ENCODE measurements around the gene SDK2. TPM values are rescaled to one million over a fixed set of nuclear protein-coding genes. Genes with fewer than 3 reads are reported as not detected.

SDK2 gene
- total and polyA plus RNA-seq, 2 of the 8 experiments (the other 6 are each of a cell fraction or from before 2014, with no cell fraction given), result 3.9 to 4.1 TPM

DNA sequence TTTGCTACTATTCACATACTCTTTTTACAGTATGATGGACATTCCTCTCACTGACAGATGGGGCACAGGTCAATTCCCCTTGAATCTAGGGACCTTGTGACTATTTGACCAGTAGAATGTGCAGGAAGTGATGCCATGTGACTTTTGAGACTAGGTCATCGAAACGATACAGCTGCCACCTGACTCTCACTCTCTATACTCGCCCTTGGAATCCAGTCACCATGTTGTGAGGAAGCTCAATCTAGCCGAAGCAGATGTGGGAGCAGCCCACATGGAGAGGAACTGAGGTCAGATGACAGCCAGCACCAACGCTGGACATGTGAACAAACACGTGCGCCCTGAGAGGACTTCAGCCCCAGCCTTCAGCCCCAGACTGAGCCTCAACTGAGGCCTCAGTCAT is 184.3 kb downstream of the SDK2 start:
- H4K5ac ChIP-seq (ENCODE audit: insufficient read length, low read depth, low read length), result no peak overlapping the region
- H3K4me3 ChIP-seq (ENCODE audit: extremely low read depth in 1 of 4, insufficient read depth in 2 of 4, low read depth in 3 of 4, low read length in 4 of 4), result no peak overlapping the region
- H2BK20ac ChIP-seq (ENCODE audit: low read length), result no peak overlapping the region
- H2BK12ac ChIP-seq (ENCODE audit: low read depth, low read length), result no peak overlapping the region
- no peaks in the 10 kb centered on the region for H3K79me2 ChIP-seq (ENCODE audit: control insufficient read depth in 1 of 2, insufficient read depth in 2 of 2, low read length in 2 of 2)
- H3K79me1 ChIP-seq (ENCODE audit: low read depth, low read length), result no peaks in the 10 kb centered on the region
- H4K20me1 ChIP-seq (replicated peaks in 1 of 2; ENCODE audit: control insufficient read depth in 1 of 2, insufficient read depth in 2 of 2, low read length in 2 of 2), result peaks cover 0 to 2% of the 10 kb centered on the region in 2 experiments
- no peak overlapping the region for H3K27ac ChIP-seq (ENCODE audit: low read depth, low read length)
- H3K9me3 ChIP-seq (ENCODE audit: insufficient read depth in 2 of 2, low read depth in 1 of 2, low read length in 1 of 2), result no peaks in the 10 kb centered on the region; a peak in 2 of 4 replicates
- H3K56ac ChIP-seq (replicated peaks; ENCODE audit: insufficient read length, low read depth, low read length), result no peak overlapping the region
- H3K9ac ChIP-seq (replicated peaks in 1 of 4; ENCODE audit: extremely low read depth in 1 of 4, low read depth in 3 of 4, low read length in 3 of 4), result no peak overlapping the region
- no peak overlapping the region for H2AK5ac ChIP-seq (ENCODE audit: low read depth, low read length)
- ChIA-PET POLR2A (ENCODE audit: partially characterized antibody) (interaction anchor here (0.9 kb wide), 1 partner anchor 10 kb away, joined by 3 read pairs; no protein-coding TSS in a partner anchor), CTCF (ENCODE audit: partially characterized antibody) (interaction anchor here (1.1 to 1.9 kb wide), 2 partner anchors 19 to 26 kb away, joined by 3 to 4 read pairs; no protein-coding TSS in a partner anchor)
- no peak overlapping the region for H4K8ac ChIP-seq (ENCODE audit: extremely low read depth, insufficient read depth, low read length)
- FAIRE-seq (no peak), DNase-seq (ENCODE audit: low read depth in 1 of 2, low spot score in 2 of 2) (no peak)
- H3K14ac ChIP-seq (ENCODE audit: insufficient read length), result no peak overlapping the region
- H3K4me2 ChIP-seq (ENCODE audit: insufficient read depth in 1 of 2, low read depth in 2 of 2, low read length in 2 of 2), result no peak overlapping the region
- H2BK15ac ChIP-seq (ENCODE audit: low read length), result no peak overlapping the region
- no peak overlapping the region for H2AFZ ChIP-seq (ENCODE audit: low read length)
- 84% methylated on average over 7 of the region's 7 CpGs; no CpG with 5 or more reads in 1 of the 2 experiments for WGBS, 2 experiments (ENCODE audit: extremely low coverage in 1 of 2, insufficient coverage in 1 of 2, insufficient read length in 1 of 2, insufficient replicate concordance in 2 of 2, low coverage in 1 of 2, low lambda C conversion rate in 2 of 2, missing lambda C conversion rate in 1 of 2)
- H3K4me1 ChIP-seq (replicated peaks in 1 of 4; ENCODE audit: control insufficient read depth in 3 of 4, insufficient read depth in 4 of 4, low read length in 3 of 4), result peaks cover 0 to 2% (median 0%) of the 10 kb centered on the region in 4 experiments; a peak in 1 of 7 replicates
- H4K91ac ChIP-seq (replicated peaks; ENCODE audit: insufficient read length, low read length), result no peak overlapping the region
- no peak overlapping the region for H2BK120ac ChIP-seq (replicated peaks; ENCODE audit: low read depth, low read length)
- no peak overlapping the region for H3K4ac ChIP-seq (replicated peaks; ENCODE audit: insufficient read length, low read depth, low read length)
- H2BK5ac ChIP-seq (ENCODE audit: low read depth, low read length), result no peak overlapping the region
- no peak overlapping the region for H3K18ac ChIP-seq (ENCODE audit: extremely low read depth, low read length)
- no peaks in the 10 kb centered on the region for H3K27me3 ChIP-seq (replicated peaks in 1 of 4; ENCODE audit: control insufficient read depth in 3 of 4, extremely low read depth in 1 of 4, insufficient read depth in 3 of 4, low read length in 3 of 4)
- no peak overlapping the region for H3K23ac ChIP-seq (ENCODE audit: insufficient read length)
- peaks cover 5% of the 10 kb centered on the region; the same call in 1 of the 2 replicates for H3K23me2 ChIP-seq (ENCODE audit: low read depth, low read length)
- no peaks in the 10 kb centered on the region for H3K36me3 ChIP-seq (ENCODE audit: control insufficient read depth in 2 of 4, insufficient read depth in 4 of 4, low read length in 3 of 4)
- no peak for TF ChIP-seq SP4 (IDR thresholded peaks at IDR 0.05; ENCODE audit: low read length)
- no peak for TF ChIP-seq NANOG (IDR thresholded peaks at IDR 0.05; ENCODE audit: insufficient read depth, low read depth, low read length, poor library complexity, severe bottlenecking)
- no peak for TF ChIP-seq ZNF274 (IDR thresholded peaks at IDR 0.05; ENCODE audit: borderline replicate concordance, extremely low read depth, low read length)
- no peak for TF ChIP-seq SRF (IDR thresholded peaks at IDR 0.05; ENCODE audit: low read depth, low read length)
- no peak for TF ChIP-seq POU5F1 (IDR thresholded peaks at IDR 0.05; ENCODE audit: low read depth, low read length)
- TF ChIP-seq BRCA1 (IDR thresholded peaks at IDR 0.05; ENCODE audit: low read depth, low read length), result no peak
- no peak for TF ChIP-seq POLR2A (IDR thresholded peaks at IDR 0.05; ENCODE audit: control extremely low read depth in 1 of 2, low read depth in 2 of 2, low read length in 2 of 2)
- TF ChIP-seq CBX5 (IDR thresholded peaks at IDR 0.05; ENCODE audit: low read depth, low read length), result no peak
- TF ChIP-seq, protein P1, sequence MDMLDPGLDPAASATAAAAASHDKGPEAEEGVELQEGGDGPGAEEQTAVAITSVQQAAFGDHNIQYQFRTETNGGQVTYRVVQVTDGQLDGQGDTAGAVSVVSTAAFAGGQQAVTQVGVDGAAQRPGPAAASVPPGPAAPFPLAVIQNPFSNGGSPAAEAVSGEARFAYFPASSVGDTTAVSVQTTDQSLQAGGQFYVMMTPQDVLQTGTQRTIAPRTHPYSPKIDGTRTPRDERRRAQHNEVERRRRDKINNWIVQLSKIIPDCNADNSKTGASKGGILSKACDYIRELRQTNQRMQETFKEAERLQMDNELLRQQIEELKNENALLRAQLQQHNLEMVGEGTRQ (IDR thresholded peaks at IDR 0.05; ENCODE audit: low read length), result no peak
- TF ChIP-seq EZH2 (IDR thresholded peaks at IDR 0.05; ENCODE audit: low read depth, low read length, severe bottlenecking), result no peak
- TF ChIP-seq PHF8 (conservative IDR thresholded peaks at IDR 0.05; ENCODE audit: low read depth, low read length), result no peak
